SK-N-SH treated with all-trans-retinoic acid at 6 μM for 48 hours (cell line): Measurements from ENCODE around the gene GPR137.

ENCODE experiments used
- ATAC-seq: fragments of 200-7000 bp; cut with Tn5 transposase; 3 replicates; pipeline ENCODE4 v1.9.1; 2020; ENCODE audit warnings: mild to moderate bottlenecking, moderate library complexity
- ARNTL ChIP-seq: fragments of 450-650 bp; formaldehyde crosslinking; IDR thresholded peaks from 2 replicates; pipeline ENCODE4 v1.5.0; 2020; ENCODE audit warnings: low read depth, mild to moderate bottlenecking, moderate library complexity, borderline replicate concordance
- BACH2 ChIP-seq: fragments of 250-450 bp; sonication (Bioruptor Pico); IDR thresholded peaks from 2 replicates; pipeline ENCODE4 v1.9.0; 2021; ENCODE audit warnings: mild to moderate bottlenecking, borderline replicate concordance
- CREB5 ChIP-seq: fragments of 250-450 bp; sonication (Bioruptor Pico); IDR thresholded peaks from 2 replicates; pipeline ENCODE4 v1.5.1; 2020; ENCODE audit warnings: low read depth, mild to moderate bottlenecking, moderate library complexity
- CSDC2 ChIP-seq: fragments of 250-450 bp; sonication (Bioruptor Pico); IDR thresholded peaks from 2 replicates; pipeline ENCODE4 v1.5.0; 2020; ENCODE audit warnings: mild to moderate bottlenecking, moderate library complexity
- CSRNP3 ChIP-seq: fragments of 250-450 bp; sonication (Bioruptor Pico); IDR thresholded peaks from 2 replicates; pipeline ENCODE4 v1.5.1; 2021; ENCODE audit warnings: mild to moderate bottlenecking, moderate library complexity
- ESRRG ChIP-seq: fragments of 250-450 bp; sonication (Bioruptor Pico); IDR thresholded peaks from 2 replicates; pipeline ENCODE4 v1.6.1; 2021; ENCODE audit warnings: mild to moderate bottlenecking
- GLIS3 ChIP-seq: fragments of 250-450 bp; sonication (Bioruptor Pico); IDR thresholded peaks from 2 replicates; pipeline ENCODE4 v1.5.0; 2020; ENCODE audit warnings: mild to moderate bottlenecking, moderate library complexity
- ISL1 ChIP-seq: fragments of 250-450 bp; sonication (Bioruptor Pico); IDR thresholded peaks from 2 replicates; pipeline ENCODE4 v2.1.2; 2022; ENCODE audit warnings: mild to moderate bottlenecking, moderate library complexity
- OSR1 ChIP-seq: fragments of 250-450 bp; sonication (Bioruptor Pico); IDR thresholded peaks from 2 replicates; pipeline ENCODE4 v1.8.0; 2022; ENCODE audit warnings: moderate library complexity, mild to moderate bottlenecking, inconsistent platforms
- PPARA ChIP-seq: fragments of 250-450 bp; sonication (Bioruptor Pico); IDR thresholded peaks from 2 replicates; pipeline ENCODE4 v1.5.0; 2020; ENCODE audit warnings: mild to moderate bottlenecking, borderline replicate concordance
- RARB ChIP-seq: fragments of 250-450 bp; sonication (Bioruptor Pico); IDR thresholded peaks from 2 replicates; pipeline ENCODE4 v1.8.0; 2021; ENCODE audit warnings: mild to moderate bottlenecking, moderate library complexity
- SNAI2 ChIP-seq: fragments of 250-450 bp; sonication (Bioruptor Pico); IDR thresholded peaks from 2 replicates; pipeline ENCODE4 v1.5.0; 2020; ENCODE audit warnings: mild to moderate bottlenecking, moderate library complexity
- TCF4 ChIP-seq: fragments of 250-450 bp; sonication (Bioruptor Pico); IDR thresholded peaks from 2 replicates; pipeline ENCODE4 v1.8.0; 2021; ENCODE audit warnings: mild to moderate bottlenecking, moderate library complexity, borderline replicate concordance
- TOX ChIP-seq: fragments of 250-450 bp; sonication (Bioruptor Pico); IDR thresholded peaks from 2 replicates; pipeline ENCODE4 v1.8.0; 2021; ENCODE audit warnings: mild to moderate bottlenecking, moderate library complexity, borderline replicate concordance
- ZC3H10 ChIP-seq: fragments of 250-450 bp; sonication (Bioruptor Pico); IDR thresholded peaks from 2 replicates; pipeline ENCODE4 v1.5.1; 2021; ENCODE audit warnings: mild to moderate bottlenecking, moderate library complexity
- ZFP3 ChIP-seq: fragments of 250-450 bp; sonication (Bioruptor Pico); IDR thresholded peaks from 2 replicates; pipeline ENCODE4 v1.5.0; 2020; ENCODE audit warnings: mild to moderate bottlenecking, moderate library complexity
- ZFP30 ChIP-seq: fragments of 450-650 bp; formaldehyde crosslinking; IDR thresholded peaks from 2 replicates; pipeline ENCODE4 v1.5.0; 2022; ENCODE audit warnings: mild to moderate bottlenecking, moderate library complexity
- ZNF565 ChIP-seq: fragments of 450-650 bp; formaldehyde crosslinking; conservative IDR thresholded peaks from 2 replicates; pipeline ENCODE4 v1.5.0; 2020; ENCODE audit warnings: low read depth, mild to moderate bottlenecking, moderate library complexity
- ZNF70 ChIP-seq: fragments of 450-650 bp; formaldehyde crosslinking; IDR thresholded peaks from 2 replicates; pipeline ENCODE4 v1.5.0; 2020; ENCODE audit warnings: mild to moderate bottlenecking, moderate library complexity
- ZNF8 ChIP-seq: fragments of 450-650 bp; formaldehyde crosslinking; IDR thresholded peaks from 2 replicates; pipeline ENCODE4 v1.5.0; 2020; ENCODE audit warnings: mild to moderate bottlenecking, moderate library complexity
- TF ChIP-seq, protein P1 (sequence below): fragments of 250-450 bp; sonication (Bioruptor Pico); IDR thresholded peaks from 2 replicates; pipeline ENCODE4 v1.8.0; 2020; ENCODE audit warnings: mild to moderate bottlenecking, moderate library complexity, borderline replicate concordance
- TF ChIP-seq, protein P2 (sequence below): fragments of 250-450 bp; sonication (Bioruptor Pico); IDR thresholded peaks from 2 replicates; pipeline ENCODE4 v1.5.0; 2020; ENCODE audit warnings: mild to moderate bottlenecking, moderate library complexity

The GPR137 gene

DNA sequence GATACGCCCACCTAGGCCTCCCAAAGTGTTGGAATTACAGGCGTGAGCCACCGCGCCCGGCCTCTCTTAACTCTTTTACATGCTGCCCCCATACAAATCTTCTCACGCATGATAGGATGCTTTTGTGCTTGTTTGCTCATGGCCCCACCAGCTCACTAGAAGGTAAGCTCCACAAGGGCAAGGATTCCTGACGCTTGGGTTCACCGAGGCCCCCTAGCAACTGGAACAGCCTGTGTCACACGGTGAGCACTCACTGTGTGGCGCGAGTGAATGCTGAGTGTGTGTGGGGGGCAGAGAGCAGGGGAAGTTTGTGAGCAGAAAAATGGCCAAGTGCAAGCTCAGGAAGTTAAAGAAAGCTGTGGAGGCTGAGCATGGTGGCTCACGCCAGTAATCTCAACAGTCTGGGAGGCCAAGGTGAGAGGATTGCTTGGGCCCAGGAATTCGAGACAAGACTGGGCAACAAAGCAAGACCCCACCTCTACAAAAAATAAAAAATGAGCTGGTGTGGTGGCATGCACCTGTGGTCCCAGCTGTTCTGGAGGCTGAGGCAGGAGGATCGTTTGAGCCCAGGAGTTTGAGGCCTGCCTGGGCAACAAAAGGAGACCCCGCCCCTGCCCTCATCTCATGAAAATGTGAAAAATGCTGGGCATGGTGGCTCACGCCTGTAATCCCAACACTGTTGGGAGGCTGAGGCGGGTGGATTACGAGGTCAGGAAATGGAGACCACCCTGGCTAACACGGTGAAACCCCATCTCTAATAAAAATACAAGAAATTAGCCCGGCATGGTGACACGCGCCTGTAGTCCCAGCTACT, 3.5 kb upstream of the GPR137 start:
- ATAC-seq: no peak
- TF ChIP-seq CSDC2 (no peak), ESRRG (CRISPR knock-in tag) (no peak), ISL1 (no peak), OSR1 (CRISPR knock-in tag) (no peak), ZFP3 (CRISPR knock-in tag) (no peak), CSRNP3 (CRISPR knock-in tag) (no peak), BACH2 (CRISPR knock-in tag) (no peak), ZFP30 (CRISPR knock-in tag) (no peak), ZNF70 (CRISPR knock-in tag) (no peak), TOX (CRISPR knock-in tag) (no peak), PPARA (CRISPR knock-in tag) (no peak), RARB (no peak)
- TF ChIP-seq, protein P1, sequence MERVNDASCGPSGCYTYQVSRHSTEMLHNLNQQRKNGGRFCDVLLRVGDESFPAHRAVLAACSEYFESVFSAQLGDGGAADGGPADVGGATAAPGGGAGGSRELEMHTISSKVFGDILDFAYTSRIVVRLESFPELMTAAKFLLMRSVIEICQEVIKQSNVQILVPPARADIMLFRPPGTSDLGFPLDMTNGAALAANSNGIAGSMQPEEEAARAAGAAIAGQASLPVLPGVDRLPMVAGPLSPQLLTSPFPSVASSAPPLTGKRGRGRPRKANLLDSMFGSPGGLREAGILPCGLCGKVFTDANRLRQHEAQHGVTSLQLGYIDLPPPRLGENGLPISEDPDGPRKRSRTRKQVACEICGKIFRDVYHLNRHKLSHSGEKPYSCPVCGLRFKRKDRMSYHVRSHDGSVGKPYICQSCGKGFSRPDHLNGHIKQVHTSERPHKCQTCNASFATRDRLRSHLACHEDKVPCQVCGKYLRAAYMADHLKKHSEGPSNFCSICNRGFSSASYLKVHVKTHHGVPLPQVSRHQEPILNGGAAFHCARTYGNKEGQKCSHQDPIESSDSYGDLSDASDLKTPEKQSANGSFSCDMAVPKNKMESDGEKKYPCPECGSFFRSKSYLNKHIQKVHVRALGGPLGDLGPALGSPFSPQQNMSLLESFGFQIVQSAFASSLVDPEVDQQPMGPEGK (CRISPR knock-in tag): no peak
- TF ChIP-seq, protein P2, sequence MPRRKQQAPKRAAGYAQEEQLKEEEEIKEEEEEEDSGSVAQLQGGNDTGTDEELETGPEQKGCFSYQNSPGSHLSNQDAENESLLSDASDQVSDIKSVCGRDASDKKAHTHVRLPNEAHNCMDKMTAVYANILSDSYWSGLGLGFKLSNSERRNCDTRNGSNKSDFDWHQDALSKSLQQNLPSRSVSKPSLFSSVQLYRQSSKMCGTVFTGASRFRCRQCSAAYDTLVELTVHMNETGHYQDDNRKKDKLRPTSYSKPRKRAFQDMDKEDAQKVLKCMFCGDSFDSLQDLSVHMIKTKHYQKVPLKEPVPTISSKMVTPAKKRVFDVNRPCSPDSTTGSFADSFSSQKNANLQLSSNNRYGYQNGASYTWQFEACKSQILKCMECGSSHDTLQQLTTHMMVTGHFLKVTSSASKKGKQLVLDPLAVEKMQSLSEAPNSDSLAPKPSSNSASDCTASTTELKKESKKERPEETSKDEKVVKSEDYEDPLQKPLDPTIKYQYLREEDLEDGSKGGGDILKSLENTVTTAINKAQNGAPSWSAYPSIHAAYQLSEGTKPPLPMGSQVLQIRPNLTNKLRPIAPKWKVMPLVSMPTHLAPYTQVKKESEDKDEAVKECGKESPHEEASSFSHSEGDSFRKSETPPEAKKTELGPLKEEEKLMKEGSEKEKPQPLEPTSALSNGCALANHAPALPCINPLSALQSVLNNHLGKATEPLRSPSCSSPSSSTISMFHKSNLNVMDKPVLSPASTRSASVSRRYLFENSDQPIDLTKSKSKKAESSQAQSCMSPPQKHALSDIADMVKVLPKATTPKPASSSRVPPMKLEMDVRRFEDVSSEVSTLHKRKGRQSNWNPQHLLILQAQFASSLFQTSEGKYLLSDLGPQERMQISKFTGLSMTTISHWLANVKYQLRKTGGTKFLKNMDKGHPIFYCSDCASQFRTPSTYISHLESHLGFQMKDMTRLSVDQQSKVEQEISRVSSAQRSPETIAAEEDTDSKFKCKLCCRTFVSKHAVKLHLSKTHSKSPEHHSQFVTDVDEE (CRISPR knock-in tag): no peak

DNA sequence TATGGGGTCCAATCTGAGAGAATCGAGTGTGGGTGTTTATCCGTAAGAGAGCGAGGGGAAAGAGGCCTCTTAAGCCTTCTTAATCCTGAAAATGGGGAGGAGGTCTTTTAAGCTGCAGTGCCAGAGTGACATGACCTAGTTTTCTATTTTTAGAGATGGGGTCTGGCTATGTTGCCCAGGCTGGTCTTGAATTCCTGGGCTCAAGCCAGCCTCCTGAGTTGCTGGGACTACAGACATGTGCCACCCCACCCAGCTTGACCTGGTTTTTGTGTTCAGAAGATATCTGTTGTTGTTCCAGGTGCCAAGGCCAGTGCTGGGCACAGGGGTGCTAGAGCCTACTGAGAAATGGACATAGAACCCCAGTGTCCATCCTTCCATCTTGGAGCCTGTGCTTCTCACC, 2.6 kb upstream of the GPR137 start:
- no peak for ATAC-seq
- TF ChIP-seq CSRNP3 (CRISPR knock-in tag) (no peak), GLIS3 (CRISPR knock-in tag) (no peak), ZNF8 (CRISPR knock-in tag) (no peak), ESRRG (CRISPR knock-in tag) (no peak), CREB5 (CRISPR knock-in tag) (no peak), RARB (no peak), TOX (CRISPR knock-in tag) (no peak), ISL1 (no peak), ARNTL (CRISPR knock-in tag) (no peak), ZNF565 (no peak), ZFP3 (CRISPR knock-in tag) (no peak), SNAI2 (CRISPR knock-in tag) (no peak), PPARA (CRISPR knock-in tag) (no peak), BACH2 (CRISPR knock-in tag) (no peak), ZC3H10 (CRISPR knock-in tag) (no peak), CSDC2 (no peak), TCF4 (CRISPR knock-in tag) (no peak)
- TF ChIP-seq, protein P2 (CRISPR knock-in tag): no peak
- TF ChIP-seq, protein P1 (CRISPR knock-in tag): no peak
